ENCODE data around the gene PERM1.

PERM1 gene

GRCh38 chr1:956636-957035 is 25.3 kb downstream of the PERM1 start:
- Histone ChIP-seq H3K9me2 (replicated peaks; ENCODE audit: insufficient read depth, low read length) (no peaks in the 10 kb centered on the region), H4K20me1 (ENCODE audit: low read depth, low read length) (no peaks in the 10 kb centered on the region), H3K27me3 (ENCODE audit: low read length) (no peaks in the 10 kb centered on the region), H3K79me2 (ENCODE audit: insufficient read depth, low read length) (peaks cover 18% of the 10 kb centered on the region), H3K4me2 (ENCODE audit: low read depth, low read length, poor library complexity, severe bottlenecking) (no peak overlapping the region), H3K9ac (ENCODE audit: low read length) (no peak overlapping the region), H3K27ac (ENCODE audit: low read depth, low read length) (no peak overlapping the region), H3K36me3 (ENCODE audit: low read length) (no peaks in the 10 kb centered on the region; the same call in 1 of the 2 replicates), H3F3A (ENCODE audit: insufficient read depth) (no peaks in the 10 kb centered on the region), H3K9me3 (ENCODE audit: insufficient read depth, low read length) (no peaks in the 10 kb centered on the region), H2AFZ (ENCODE audit: low read depth, low read length, severe bottlenecking) (no peak overlapping the region), H3K4me3 (ENCODE audit: insufficient read depth, low read length, poor library complexity, severe bottlenecking) (no peak overlapping the region)
- TF ChIP-seq EZH2phosphoT487 (conservative IDR thresholded peaks at IDR 0.05; ENCODE audit: low read length) (no peak), CTCF (IDR thresholded peaks at IDR 0.05; ENCODE audit: insufficient read depth, low read length, poor library complexity, severe bottlenecking) (no peak)

- Histone ChIP-seq H3K36me3 (ENCODE audit: low read length) (no peaks in the 10 kb centered on the region; the same call in 1 of the 2 replicates), H3K9ac (ENCODE audit: low read length) (no peak overlapping the region), H3K4me2 (ENCODE audit: low read depth, low read length, poor library complexity, severe bottlenecking) (no peak overlapping the region), H3F3A (ENCODE audit: insufficient read depth) (no peaks in the 10 kb centered on the region), H3K9me2 (replicated peaks; ENCODE audit: insufficient read depth, low read length) (no peaks in the 10 kb centered on the region), H3K27ac (ENCODE audit: low read depth, low read length) (no peak overlapping the region), H3K79me2 (ENCODE audit: insufficient read depth, low read length) (peaks cover 18% of the 10 kb centered on the region), H3K4me3 (ENCODE audit: insufficient read depth, low read length, poor library complexity, severe bottlenecking) (no peak overlapping the region), H3K27me3 (ENCODE audit: low read length) (no peaks in the 10 kb centered on the region), H3K9me3 (ENCODE audit: insufficient read depth, low read length) (no peaks in the 10 kb centered on the region), H2AFZ (ENCODE audit: low read depth, low read length, severe bottlenecking) (no peak overlapping the region), H4K20me1 (ENCODE audit: low read depth, low read length) (no peaks in the 10 kb centered on the region)
- TF ChIP-seq EZH2phosphoT487 (conservative IDR thresholded peaks at IDR 0.05; ENCODE audit: low read length): no peak
Measured at GRCh38 chr1:955474-955873, 26.4 kb downstream of the PERM1 start.

- no peaks in the 10 kb centered on the region for H3K27me3 ChIP-seq (ENCODE audit: low read length)
- no peaks in the 10 kb centered on the region for H4K20me1 ChIP-seq (ENCODE audit: low read depth, low read length)
- no peaks in the 10 kb centered on the region for H3K9me3 ChIP-seq (ENCODE audit: insufficient read depth, low read length)
- no peaks in the 10 kb centered on the region; the same call in 1 of the 2 replicates for H3K36me3 ChIP-seq (ENCODE audit: low read length)
- TF ChIP-seq EZH2phosphoT487 (conservative IDR thresholded peaks at IDR 0.05; ENCODE audit: low read length): no peak
- TF ChIP-seq CTCF (IDR thresholded peaks at IDR 0.05; ENCODE audit: insufficient read depth, low read length, poor library complexity, severe bottlenecking): no peak
- H3K4me2 ChIP-seq (ENCODE audit: low read depth, low read length, poor library complexity, severe bottlenecking): no peak overlapping the region
- no peak overlapping the region for H3K4me3 ChIP-seq (ENCODE audit: insufficient read depth, low read length, poor library complexity, severe bottlenecking)
- H2AFZ ChIP-seq (ENCODE audit: low read depth, low read length, severe bottlenecking): no peak overlapping the region
- peaks cover 18% of the 10 kb centered on the region for H3K79me2 ChIP-seq (ENCODE audit: insufficient read depth, low read length)
- H3K9me2 ChIP-seq (replicated peaks; ENCODE audit: insufficient read depth, low read length): no peaks in the 10 kb centered on the region
- H3F3A ChIP-seq (ENCODE audit: insufficient read depth): no peaks in the 10 kb centered on the region
- H3K9ac ChIP-seq (ENCODE audit: low read length): no peak overlapping the region
- H3K27ac ChIP-seq (ENCODE audit: low read depth, low read length): no peak overlapping the region
Measured at GRCh38 chr1:954927-955326, 27.0 kb downstream of the PERM1 start.

- no peaks in the 10 kb centered on the region for H3K27me3 ChIP-seq (ENCODE audit: low read length)
- no peaks in the 10 kb centered on the region; the same call in 1 of the 2 replicates for H3K36me3 ChIP-seq (ENCODE audit: low read length)
- no peak overlapping the region for H3K4me2 ChIP-seq (ENCODE audit: low read depth, low read length, poor library complexity, severe bottlenecking)
- no peak overlapping the region for H3K9ac ChIP-seq (ENCODE audit: low read length)
- H3K27ac ChIP-seq (ENCODE audit: low read depth, low read length): no peak overlapping the region
- no peaks in the 10 kb centered on the region for H3F3A ChIP-seq (ENCODE audit: insufficient read depth)
- H2AFZ ChIP-seq (ENCODE audit: low read depth, low read length, severe bottlenecking): no peak overlapping the region
- H3K4me3 ChIP-seq (ENCODE audit: insufficient read depth, low read length, poor library complexity, severe bottlenecking): no peak overlapping the region
- no peaks in the 10 kb centered on the region for H4K20me1 ChIP-seq (ENCODE audit: low read depth, low read length)
- H3K79me2 ChIP-seq (ENCODE audit: insufficient read depth, low read length): peaks cover 16% of the 10 kb centered on the region
- H3K9me2 ChIP-seq (replicated peaks; ENCODE audit: insufficient read depth, low read length): no peaks in the 10 kb centered on the region
- no peak for TF ChIP-seq CTCF (IDR thresholded peaks at IDR 0.05; ENCODE audit: insufficient read depth, low read length, poor library complexity, severe bottlenecking)
- TF ChIP-seq EZH2phosphoT487 (conservative IDR thresholded peaks at IDR 0.05; ENCODE audit: low read length): no peak
- H3K9me3 ChIP-seq (ENCODE audit: insufficient read depth, low read length): no peaks in the 10 kb centered on the region
Measured at GRCh38 chr1:953524-954320, 28.2 kb downstream of the PERM1 start.

Data from SU-DHL-6 (cell line).